ENCODE results near the gene LAG3. TPM values are rescaled to one million over a fixed set of nuclear protein-coding genes. Genes with fewer than 3 reads are reported as not detected.
A peak's percentile ranks its signal among the peaks of the same experiment; 100 is the strongest.

LAG3 gene
- total RNA-seq, 1 experiment from 2014 or later = 2.2 TPM

DNA sequence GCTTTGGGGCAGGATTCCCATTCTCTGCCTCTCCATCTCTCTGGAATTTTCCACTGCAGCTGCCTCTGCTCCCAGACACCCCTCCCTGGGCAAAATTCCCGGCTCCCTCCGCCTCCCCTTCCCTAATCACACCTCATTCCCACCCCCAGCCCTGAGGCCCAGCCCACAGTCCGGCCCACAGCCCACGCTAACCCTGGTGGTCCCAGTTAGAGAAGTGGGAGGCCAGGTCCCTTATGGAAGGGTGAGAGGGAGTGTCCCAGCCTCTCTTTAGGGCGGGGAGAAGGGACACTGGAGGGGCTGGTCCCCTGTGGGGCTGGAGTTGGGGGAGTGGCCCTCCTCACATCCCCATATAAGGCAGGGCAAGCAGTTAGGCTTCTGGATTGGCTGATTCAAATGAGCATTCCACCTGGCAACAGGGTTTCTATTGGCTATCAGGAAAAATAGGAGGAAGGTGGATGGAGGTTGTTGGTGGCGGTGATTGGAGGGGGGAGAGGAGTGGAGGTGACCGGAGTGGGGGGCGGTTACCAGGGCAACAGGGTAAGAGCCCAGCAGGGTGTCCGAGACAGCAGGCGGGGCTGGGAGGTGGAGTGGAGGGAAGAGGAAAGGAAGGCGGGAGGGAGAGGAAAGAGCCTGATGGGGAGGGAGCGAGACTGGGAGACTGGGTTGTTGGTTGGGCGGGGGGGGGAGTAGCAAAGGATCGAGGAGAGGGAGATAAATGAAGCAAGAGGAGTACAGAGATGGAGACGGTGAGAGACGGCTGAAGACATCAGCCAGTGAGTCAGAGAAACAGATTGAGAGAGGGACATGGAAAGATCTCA, 8.1 kb upstream of the LAG3 start:
- Histone ChIP-seq H2BK12ac (ENCODE audit: insufficient read length, low read depth, low read length) (no peak overlapping the region), H4K8ac (replicated peaks; ENCODE audit: insufficient read length, low read depth, low read length) (no peak overlapping the region), H3K23ac (ENCODE audit: insufficient read length, low read depth, low read length) (no peak overlapping the region), H2AK5ac (ENCODE audit: insufficient read length, low read length) (no peak overlapping the region), H3K18ac (ENCODE audit: insufficient read length, low read depth, low read length) (peak overlapping the region; percentile 85), H3K4me1 (ENCODE audit: insufficient read depth, low read length) (peaks cover 13% of the 10 kb centered on the region), H3T11ph (ENCODE audit: low read length) (no peak overlapping the region), H3K27me3 (ENCODE audit: insufficient read depth, low read length) (no peaks in the 10 kb centered on the region), H3K9ac (ENCODE audit: extremely low read depth, insufficient read length, low read length) (no peak overlapping the region), H3K27ac (ENCODE audit: insufficient read length, low read depth, low read length) (no peak overlapping the region), H2AFZ (ENCODE audit: low read length) (no peak overlapping the region), H4K20me1 (ENCODE audit: control insufficient read depth, insufficient read depth, insufficient read length) (no peaks in the 10 kb centered on the region), H3K14ac (ENCODE audit: insufficient read depth, low read length) (peak overlapping the region; percentile 77; the same call in 1 of the 2 replicates), H3K4me2 (ENCODE audit: insufficient read depth, insufficient read length, low read length) (peak overlapping the region; percentile 8), H3K23me2 (ENCODE audit: insufficient read length, low read depth, low read length, poor library complexity, severe bottlenecking) (peaks cover 27% of the 10 kb centered on the region), H2BK5ac (ENCODE audit: insufficient read length, low read length) (no peak overlapping the region), H3K4ac (ENCODE audit: low read depth, low read length) (no peak overlapping the region; the same call in 1 of the 2 replicates), H2BK15ac (ENCODE audit: low read depth, low read length) (no peak overlapping the region), H3K79me2 (ENCODE audit: insufficient read depth, low read length) (peaks cover 11% of the 10 kb centered on the region; the same call in 1 of the 2 replicates), H3K9me3 (ENCODE audit: control insufficient read depth, low read depth, low read length) (no peaks in the 10 kb centered on the region), H3K79me1 (ENCODE audit: insufficient read depth, low read depth, low read length, poor library complexity, severe bottlenecking) (no peaks in the 10 kb centered on the region), H3K56ac (ENCODE audit: insufficient read length, low read depth, low read length) (no peak overlapping the region), H2BK120ac (ENCODE audit: low read depth, low read length, poor library complexity, severe bottlenecking) (peak overlapping the region; percentile 41), H4K91ac (ENCODE audit: insufficient read length, low read depth, low read length) (no peak overlapping the region), H4K5ac (ENCODE audit: insufficient read length, low read depth, low read length) (no peak overlapping the region), H2BK20ac (ENCODE audit: low read depth, low read length, poor library complexity, severe bottlenecking) (no peak overlapping the region)
- Mint-ChIP-seq H3K4me3 (peak overlapping the region; percentile 34 to 69), H3K27ac (peak overlapping the region; percentile 88 to 93 (median 92)), H3K4me1 (peaks cover 48 to 64% of the 10 kb centered on the region in 2 experiments), H3K9me3 (no peaks in the 10 kb centered on the region), H3K27me3 (ENCODE audit: low read depth) (peaks cover 3% of the 10 kb centered on the region), H3K36me3 (ENCODE audit: insufficient read depth in 1 of 3, low read depth in 3 of 3) (peaks cover 4 to 5% (median 4%) of the 10 kb centered on the region in 3 experiments)
- no peak for TF ChIP-seq CTCF (conservative IDR thresholded peaks at IDR 0.05)
- DNase-seq = peak; percentile 100
- no CpG with 5 or more reads among the region's 16 CpGs for WGBS (ENCODE audit: extremely low coverage, insufficient read length, low lambda C conversion rate)
